B cell (primary cell): Measurements from ENCODE around the gene SIT1. TPM values are rescaled to one million over a fixed set of nuclear protein-coding genes. Genes with fewer than 3 reads are reported as not detected.

Source experiments
- ATAC-seq: fragments of 200-7000 bp; cut with Tn5 transposase; one replicate; pipeline ENCODE4 v1.10.0; 2021; ENCODE audit warnings: low read depth, mild to moderate bottlenecking, moderate number of reproducible peaks, moderate library complexity
- CTCF ChIA-PET: fragments of 350-600 bp; sonication (Branson Sonifier 250); formaldehyde crosslinking; loops from one replicate; lab custom pipeline; 2021; ENCODE audit warnings: antibody characterized with exemption, inconsistent platforms; lab: Charles Lee
- POLR2A ChIA-PET: fragments of 350-600 bp; sonication (Branson Sonifier 250); formaldehyde crosslinking; loops from one replicate; lab custom pipeline; 2021; ENCODE audit warnings: antibody characterized with exemption; lab: Charles Lee
- DNase-seq: peaks from one replicate; pipeline ENCODE4 v3.0.0; 2013
- H2AFZ ChIP-seq: 2 replicates; pipeline ENCODE4 v1.6.1; 2012; ENCODE audit warnings: mild to moderate bottlenecking, low read depth, low read length; ENCODE audit not compliant: insufficient read depth, poor library complexity, severe bottlenecking
- H3K27ac ChIP-seq, 2 donors: 1 replicate in 1 of 2; 2 replicates in 1 of 2; pipeline ENCODE4 v1.5.1; 2012 to 2013; ENCODE audit warnings: low read length in 2 of 2, mild to moderate bottlenecking in 2 of 2, moderate library complexity in 1 of 2
- H3K27me3 ChIP-seq, 4 experiments: fragments of 200-600 bp in 1 of 4; sonication (generic) in 1 of 4; replicated peaks in 1 of 4; 1 replicate in 2 of 4; 2 replicates in 2 of 4; pipeline versions ENCODE4 v1.6.1 to v1.7.0; 2013 to 2016; ENCODE audit warnings: low read length in 3 of 4, mild to moderate bottlenecking in 2 of 4, mixed read lengths in 1 of 4, moderate library complexity in 1 of 4; ENCODE audit not compliant: insufficient read depth in 4 of 4, control insufficient read depth in 3 of 4; ENCODE audit errors: control extremely low read depth in 1 of 4
- H3K36me3 ChIP-seq, 2 experiments: replicated peaks in 1 of 2; 1 replicate in 1 of 2; 2 replicates in 1 of 2; pipeline versions ENCODE4 v1.6.1 to v1.7.1; 2013; ENCODE audit warnings: low read length in 1 of 2; ENCODE audit not compliant: insufficient read depth in 2 of 2, control insufficient read depth in 1 of 2; ENCODE audit errors: control extremely low read depth in 1 of 2, extremely low read depth in 1 of 2
- H3K4me1 ChIP-seq, 2 donors: fragments of 200-600 bp in 1 of 2; sonication (generic) in 1 of 2; 1 replicate in 1 of 2; 2 replicates in 1 of 2; pipeline versions ENCODE4 v1.5.1 to v1.6.1; 2013 to 2017; ENCODE audit warnings: low read length in 2 of 2; ENCODE audit not compliant: control insufficient read depth in 2 of 2, insufficient read depth in 2 of 2
- H3K4me2 ChIP-seq: replicated peaks from 2 replicates; pipeline ENCODE3; 2012; ENCODE audit warnings: mild to moderate bottlenecking, low read depth, low read length; ENCODE audit not compliant: poor library complexity, severe bottlenecking
- H3K4me3 ChIP-seq, 5 experiments: fragments of 200-600 bp in 1 of 5; sonication (generic) in 1 of 5; 1 replicate in 3 of 5; 2 replicates in 2 of 5; pipeline versions ENCODE4 v1.5.1 to v1.7.0; 2011 to 2016; ENCODE audit warnings: low read length in 4 of 5, mild to moderate bottlenecking in 4 of 5, low read depth in 2 of 5, control low read depth in 1 of 5, moderate library complexity in 1 of 5; ENCODE audit not compliant: insufficient read depth in 1 of 5; ENCODE audit errors: control extremely low read depth in 1 of 5, extremely low read depth in 1 of 5
- H3K79me2 ChIP-seq: fragments of 200-600 bp; sonication (generic); one replicate; pipeline ENCODE4 v1.6.0; 2016; ENCODE audit warnings: low read length; ENCODE audit not compliant: control insufficient read depth, insufficient read depth
- H3K9ac ChIP-seq: fragments of 200-600 bp; sonication (generic); 2 replicates; pipeline ENCODE4 v1.6.1; 2017; ENCODE audit warnings: mild to moderate bottlenecking, low read length, moderate library complexity
- H3K9me3 ChIP-seq, 3 donors: one replicate each; pipeline versions ENCODE4 v1.6.1 to v1.7.1; 2013; ENCODE audit warnings: low read length in 2 of 3; ENCODE audit not compliant: control insufficient read depth in 2 of 3, insufficient read depth in 1 of 3; ENCODE audit errors: control extremely low read depth in 1 of 3
- H4K20me1 ChIP-seq: 2 replicates; pipeline ENCODE4 v1.6.0; 2012; ENCODE audit warnings: mild to moderate bottlenecking, low read length; ENCODE audit not compliant: insufficient read depth, control insufficient read depth, poor library complexity, severe bottlenecking
- H3K27ac Mint-ChIP-seq: one replicate; pipeline ENCODE4 v1.8.0; 2021; ENCODE audit warnings: mixed read lengths
- H3K27me3 Mint-ChIP-seq: one replicate; pipeline ENCODE4 v1.8.0; 2021; ENCODE audit warnings: mixed read lengths
- H3K4me1 Mint-ChIP-seq: one replicate; pipeline ENCODE4 v1.8.0; 2021; ENCODE audit warnings: mixed read lengths
- H3K4me3 Mint-ChIP-seq: one replicate; pipeline ENCODE4 v1.8.0; 2021; ENCODE audit warnings: mixed read lengths
- H3K9me3 Mint-ChIP-seq: one replicate; pipeline ENCODE4 v1.8.0; 2022; ENCODE audit warnings: mixed read lengths; ENCODE audit not compliant: insufficient read depth
- EZH2 ChIP-seq: IDR thresholded peaks from 2 replicates; pipeline ENCODE4 v1.6.1; 2012; ENCODE audit warnings: borderline replicate concordance, low read depth, mild to moderate bottlenecking, moderate library complexity, low read length; ENCODE audit not compliant: insufficient read depth, poor library complexity, severe bottlenecking
- WGBS: methylation state at CpG from one replicate; pipeline ENCODE4 v1.1.5; 2013; ENCODE audit warnings: missing lambda C conversion rate; ENCODE audit not compliant: insufficient coverage; 5-methylcytosine and 5-hydroxymethylcytosine counted together
- intact Hi-C: fragments of 100-400 bp; cut with micrococcal nuclease; formaldehyde crosslinking; loops from one replicate; pipeline ENCODE4 v1.10.0; 2022
- polyA plus RNA-seq: library from polyadenylated mRNA; depleted of rRNA; stranded (reverse); fragments of >200 nt; gene quantifications from 2 replicates; pipeline ENCODE4 v1.2.3, GENCODE V29; 2012
- total RNA-seq, 2 donors: library from RNA; stranded (reverse); fragments of 120-200 nt in 1 of 2; gene quantifications; 1 replicate in 1 of 2; 2 replicates in 1 of 2; pipeline versions ENCODE4 v1.2.3 to v1.2.4, GENCODE V29; 2013 to 2022
- TF ChIP-seq, protein P1 (sequence below): fragments of 200-600 bp; IDR thresholded peaks from one replicate; pipeline ENCODE4 v1.8.0; 2022; ENCODE audit warnings: antibody characterized with exemption, mild to moderate bottlenecking

The SIT1 gene
- total and polyA plus RNA-seq, 2 donors (not counting 1 experiment from before 2014, with no cell fraction given), result 37.1 to 38.5 TPM

DNA sequence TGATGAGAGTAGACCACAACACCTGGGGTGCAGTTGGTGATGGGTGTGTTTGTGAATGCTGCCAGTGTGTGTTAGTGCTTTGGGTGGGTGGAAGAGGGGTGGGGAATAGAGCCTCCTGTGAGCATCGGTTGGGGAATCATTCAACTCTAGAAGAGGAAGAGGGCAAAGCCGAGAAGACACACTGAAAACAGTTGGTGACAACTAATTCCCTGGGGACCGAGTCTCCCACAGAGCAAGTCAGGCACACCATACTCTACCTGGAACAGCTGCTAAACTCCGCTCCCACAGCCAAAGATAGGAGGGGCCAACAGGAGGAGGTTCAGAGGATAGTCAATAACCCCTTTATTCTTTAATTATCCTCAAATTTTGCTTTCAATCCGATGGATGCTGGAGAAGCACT lies 15.8 kb upstream of the SIT1 start:
- no peaks in the 10 kb centered on the region for H4K20me1 ChIP-seq
- peak overlapping the region; percentile 62 for H3K27ac Mint-ChIP-seq
- TF ChIP-seq, protein P1, sequence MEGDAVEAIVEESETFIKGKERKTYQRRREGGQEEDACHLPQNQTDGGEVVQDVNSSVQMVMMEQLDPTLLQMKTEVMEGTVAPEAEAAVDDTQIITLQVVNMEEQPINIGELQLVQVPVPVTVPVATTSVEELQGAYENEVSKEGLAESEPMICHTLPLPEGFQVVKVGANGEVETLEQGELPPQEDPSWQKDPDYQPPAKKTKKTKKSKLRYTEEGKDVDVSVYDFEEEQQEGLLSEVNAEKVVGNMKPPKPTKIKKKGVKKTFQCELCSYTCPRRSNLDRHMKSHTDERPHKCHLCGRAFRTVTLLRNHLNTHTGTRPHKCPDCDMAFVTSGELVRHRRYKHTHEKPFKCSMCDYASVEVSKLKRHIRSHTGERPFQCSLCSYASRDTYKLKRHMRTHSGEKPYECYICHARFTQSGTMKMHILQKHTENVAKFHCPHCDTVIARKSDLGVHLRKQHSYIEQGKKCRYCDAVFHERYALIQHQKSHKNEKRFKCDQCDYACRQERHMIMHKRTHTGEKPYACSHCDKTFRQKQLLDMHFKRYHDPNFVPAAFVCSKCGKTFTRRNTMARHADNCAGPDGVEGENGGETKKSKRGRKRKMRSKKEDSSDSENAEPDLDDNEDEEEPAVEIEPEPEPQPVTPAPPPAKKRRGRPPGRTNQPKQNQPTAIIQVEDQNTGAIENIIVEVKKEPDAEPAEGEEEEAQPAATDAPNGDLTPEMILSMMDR, result no peak
- TF ChIP-seq EZH2, result no peak
- ATAC-seq (peak; percentile 31), DNase-seq (peak; percentile 60)
- WGBS, result 0% methylated on average over 2 of the region's 5 CpGs
- ChIA-PET POLR2A (interaction anchor here (0.7 kb wide), 1 partner anchor 23 kb away, joined by 4 read pairs; no protein-coding TSS in a partner anchor), CTCF (interaction anchor here (0.8 to 15.0 kb wide), 6 partner anchors 8 to 63 kb away, joined by 3 to 268 read pairs (median 72); partner anchors contain the start of genes CD72 and SIT1)
- no peaks in the 10 kb centered on the region for H3K27me3 Mint-ChIP-seq
- no peak overlapping the region for H2AFZ ChIP-seq
- peak overlapping the region; percentile 13 for H3K4me2 ChIP-seq
- no peak overlapping the region for H3K27ac ChIP-seq
- no peaks in the 10 kb centered on the region for H3K79me2 ChIP-seq
- H3K4me1 ChIP-seq, result peaks cover 31 to 39% of the 10 kb centered on the region in 2 donors
- no peak overlapping the region for H3K9ac ChIP-seq
- no peak overlapping the region for H3K4me3 ChIP-seq
- no peaks in the 10 kb centered on the region for H3K9me3 ChIP-seq
- no peaks in the 10 kb centered on the region for H3K9me3 Mint-ChIP-seq
- H3K4me1 Mint-ChIP-seq, result peaks cover 45% of the 10 kb centered on the region
- H3K27me3 ChIP-seq, result no peaks in the 10 kb centered on the region
- intact Hi-C loops, result no loop called here
- no peaks in the 10 kb centered on the region for H3K36me3 ChIP-seq
- peak overlapping the region; percentile 44 for H3K4me3 Mint-ChIP-seq

DNA sequence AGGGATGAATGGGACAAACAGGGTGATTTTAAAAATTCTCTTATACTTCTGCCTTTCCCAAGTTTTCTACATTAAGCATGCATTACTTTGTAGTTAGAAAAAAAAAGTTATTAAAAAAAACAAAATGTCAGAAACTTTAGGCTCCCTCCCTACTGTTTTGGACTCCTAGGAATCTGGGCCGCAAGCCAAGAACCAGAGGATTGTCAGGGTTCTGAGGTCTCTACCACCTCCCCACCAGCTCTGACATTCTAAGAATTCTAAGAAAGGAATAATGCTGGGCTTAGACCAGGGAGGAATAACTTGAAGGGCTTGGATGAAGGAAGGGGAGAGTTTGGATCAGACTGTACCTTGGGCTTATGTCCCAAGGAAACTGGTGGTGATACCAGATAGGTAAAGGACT lies 15.3 kb upstream of the SIT1 start:
- Histone ChIP-seq H3K27ac (no peak overlapping the region), H3K9ac (no peak overlapping the region), H3K4me2 (peak overlapping the region; percentile 13), H3K36me3 (peaks cover 0 to 3% of the 10 kb centered on the region in 2 experiments), H3K27me3 (no peaks in the 10 kb centered on the region), H2AFZ (no peak overlapping the region), H3K4me3 (no peak overlapping the region), H4K20me1 (no peaks in the 10 kb centered on the region), H3K79me2 (peaks cover under 1% of the 10 kb centered on the region), H3K4me1 (peaks cover 34 to 44% of the 10 kb centered on the region in 2 donors), H3K9me3 (no peaks in the 10 kb centered on the region)
- intact Hi-C loops, result no loop called here
- Mint-ChIP-seq H3K4me1 (peaks cover 49% of the 10 kb centered on the region), H3K4me3 (peak overlapping the region; percentile 54), H3K9me3 (no peaks in the 10 kb centered on the region), H3K27me3 (no peaks in the 10 kb centered on the region), H3K27ac (no peak overlapping the region)
- TF ChIP-seq, protein P1, result no peak
- TF ChIP-seq EZH2, result no peak
- ChIA-PET POLR2A (interaction anchor here (0.7 to 1.8 kb wide), 3 partner anchors 19 to 53 kb away, joined by 4 to 6 read pairs (median 4); no protein-coding TSS in a partner anchor), CTCF (interaction anchor here (1.0 to 15.0 kb wide), 8 partner anchors 9 to 66 kb away, joined by 3 to 268 read pairs (median 10); partner anchors contain the start of genes CD72, CREB3, SIT1 and TLN1)
- WGBS, result no CpG with 5 or more reads among the region's 1 CpG
- ATAC-seq (no peak), DNase-seq (no peak)
